ENCODE results near the gene CHCHD3.

Gene CHCHD3

DNA sequence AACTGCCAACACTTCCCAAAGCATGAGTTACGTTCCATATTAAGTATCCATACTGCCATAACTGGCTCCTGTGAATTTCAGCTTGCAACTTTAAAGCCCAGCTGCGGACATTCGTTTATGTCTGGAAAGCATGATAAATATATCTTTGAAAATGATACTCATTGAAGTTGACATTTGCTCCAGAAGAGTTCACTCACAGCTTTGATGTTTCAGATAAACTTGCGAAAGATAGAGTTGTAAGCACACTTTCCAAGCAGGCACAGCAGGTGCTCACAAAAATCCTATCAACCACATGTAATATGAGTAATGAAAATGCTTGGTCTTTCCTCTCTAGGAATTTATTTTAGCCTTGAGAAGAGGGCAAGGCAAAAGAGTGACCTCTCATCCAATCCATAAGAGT is 4.5 kb downstream of the CHCHD3 start:
- DNase-seq (ENCODE audit: low read depth) = no peak

DNA sequence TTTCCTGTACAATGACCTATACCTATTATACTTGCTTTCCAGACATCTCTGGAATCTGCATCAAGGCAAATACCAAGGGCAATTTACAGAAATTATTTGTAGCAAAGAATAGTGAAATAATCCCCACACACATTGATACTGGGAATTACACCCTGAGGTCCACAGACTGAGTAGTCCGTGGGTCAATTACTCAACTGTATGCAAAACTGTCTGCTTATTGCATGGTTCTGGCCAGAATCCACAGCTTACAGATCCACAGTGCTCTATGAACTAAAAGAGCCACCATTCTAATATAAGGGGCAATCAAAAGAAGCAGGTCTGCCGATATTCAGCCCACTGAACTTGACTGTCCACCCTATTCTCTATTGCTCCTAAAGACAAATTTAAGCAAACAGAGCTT is 5.7 kb downstream of the CHCHD3 start:
- no peak for DNase-seq (ENCODE audit: low read depth)

DNA sequence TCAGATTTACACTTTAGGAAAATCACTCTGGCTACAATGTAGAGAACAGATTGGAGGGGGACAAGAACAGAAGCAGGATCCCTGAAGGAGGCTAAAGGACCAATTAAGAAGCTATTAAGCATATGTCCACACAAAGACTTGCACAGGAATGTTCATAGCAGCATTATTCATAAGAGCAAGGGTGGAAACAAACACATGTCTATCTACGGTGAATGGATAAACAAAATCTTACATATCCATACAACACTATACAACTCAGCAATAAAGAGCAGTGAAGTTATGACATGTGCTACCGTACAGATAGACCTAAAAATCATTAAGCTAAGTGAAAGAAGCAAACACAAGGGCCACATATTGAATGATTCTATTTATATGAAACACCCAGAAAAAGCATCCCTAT is 10.4 kb downstream of the CHCHD3 start:
- no peak for DNase-seq (ENCODE audit: low read depth)

DNA sequence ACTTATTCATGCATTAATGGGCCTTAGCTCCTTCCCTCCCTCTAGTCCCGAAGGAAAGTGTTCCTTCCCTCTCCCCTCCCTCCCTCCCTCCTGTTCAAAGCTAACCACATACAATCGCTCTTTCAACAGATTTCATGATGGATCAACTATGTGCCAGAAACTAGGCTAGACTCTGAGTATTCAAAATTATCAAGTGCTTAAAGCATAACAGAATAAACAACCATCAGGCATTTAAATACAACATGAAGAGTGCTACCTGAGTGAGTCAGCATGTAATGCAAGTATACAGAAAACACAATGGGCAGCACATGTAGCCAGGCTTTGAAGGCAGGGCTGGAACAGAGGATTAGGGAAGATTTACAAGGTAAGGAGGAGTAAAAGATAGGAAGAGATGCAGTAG is 11.3 kb downstream of the CHCHD3 start:
- DNase-seq (ENCODE audit: low read depth) = no peak

DNA sequence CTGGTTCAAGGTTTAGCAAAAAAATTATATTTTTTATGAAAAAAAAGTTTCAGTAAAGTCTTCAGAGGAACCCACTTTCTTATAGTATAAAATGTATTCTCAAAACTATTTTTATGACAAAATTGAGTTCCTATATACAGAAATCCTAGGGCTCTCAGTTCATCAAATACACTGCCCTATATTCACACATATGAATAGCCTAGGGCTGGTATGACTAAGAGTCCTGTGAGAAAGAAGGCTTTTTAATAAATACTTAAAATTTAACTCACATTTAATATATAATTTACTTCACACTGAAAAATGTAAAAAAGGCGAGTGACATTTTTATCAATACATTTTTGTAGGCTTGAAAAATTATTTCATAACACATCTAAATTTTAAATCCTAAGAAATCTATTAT is 16.6 kb downstream of the CHCHD3 start:
- DNase-seq (ENCODE audit: low read depth) = no peak

DNA sequence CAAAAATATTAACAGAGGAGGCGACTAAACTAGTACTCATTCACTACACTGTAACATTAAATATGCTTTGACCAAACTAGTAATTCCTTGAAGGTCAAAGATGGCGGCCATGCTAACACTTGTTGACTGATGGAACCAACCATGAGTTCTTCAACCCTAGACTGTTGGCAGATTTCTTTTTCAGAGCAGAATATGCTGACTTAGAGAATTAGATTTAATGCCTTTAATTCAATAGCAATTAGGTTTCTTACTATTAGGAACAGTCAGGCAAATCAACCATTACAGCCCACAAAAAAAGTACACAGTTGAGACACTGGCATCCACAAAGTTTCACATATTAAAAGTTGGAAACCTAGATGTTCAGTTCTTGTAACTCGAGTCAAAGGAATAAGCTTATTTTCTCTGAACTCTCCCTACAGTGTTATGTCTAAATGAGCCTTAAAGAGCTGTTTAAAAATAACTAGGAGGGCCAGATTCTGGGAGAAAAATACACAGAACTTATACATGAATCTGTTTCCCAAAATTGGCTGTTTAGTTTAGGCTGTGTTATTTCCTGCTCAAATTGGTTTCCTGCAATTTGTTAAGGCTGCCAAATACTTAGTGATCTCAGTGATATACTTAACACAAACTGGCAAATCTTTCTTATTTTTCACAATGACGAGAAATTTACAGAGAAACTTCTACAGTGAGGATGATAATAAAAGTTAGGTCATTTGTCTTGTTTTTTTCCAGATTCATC is 17.6 kb downstream of the CHCHD3 start:
- DNase-seq (ENCODE audit: low read depth) = no peak

DNA sequence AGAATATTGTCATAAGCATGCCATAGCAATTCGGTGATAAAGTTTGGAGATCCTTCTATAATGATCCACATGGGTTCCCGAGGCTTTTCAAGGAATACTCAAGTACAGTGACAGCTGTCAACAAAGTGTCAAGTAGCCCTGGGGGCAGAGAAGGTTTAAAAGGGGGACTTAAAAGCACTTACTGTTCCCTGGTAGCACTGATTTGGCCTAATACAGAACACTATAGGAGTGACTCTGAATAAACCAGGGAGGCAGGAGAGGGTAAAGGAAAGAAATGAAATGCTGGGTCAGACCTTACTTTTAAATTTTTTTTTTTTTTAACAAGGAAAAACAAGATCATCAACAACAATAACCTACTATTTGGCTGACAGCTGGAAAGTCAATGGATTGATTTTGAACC is 20.1 kb downstream of the CHCHD3 start:
- no peak for DNase-seq (ENCODE audit: low read depth)

DNA sequence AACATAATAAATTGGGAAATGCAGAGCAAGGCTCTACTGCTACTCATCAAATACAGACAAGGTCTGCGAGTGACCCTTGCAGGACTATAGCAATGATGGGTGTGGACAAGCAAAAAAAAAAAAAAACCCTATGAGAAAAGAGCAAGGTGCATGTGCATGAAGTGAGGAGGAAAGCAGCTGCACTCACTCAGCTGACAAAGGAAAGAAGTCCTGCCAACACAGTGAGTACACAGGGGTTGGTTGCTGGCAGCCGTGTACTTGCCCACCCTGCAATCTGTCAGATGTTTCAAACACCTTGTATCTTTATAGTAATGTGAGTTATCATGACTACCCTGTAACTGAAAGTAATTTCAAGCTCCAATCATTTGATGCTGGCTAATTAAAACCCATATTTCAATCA is 20.5 kb downstream of the CHCHD3 start:
- DNase-seq (ENCODE audit: low read depth) = no peak

DNA sequence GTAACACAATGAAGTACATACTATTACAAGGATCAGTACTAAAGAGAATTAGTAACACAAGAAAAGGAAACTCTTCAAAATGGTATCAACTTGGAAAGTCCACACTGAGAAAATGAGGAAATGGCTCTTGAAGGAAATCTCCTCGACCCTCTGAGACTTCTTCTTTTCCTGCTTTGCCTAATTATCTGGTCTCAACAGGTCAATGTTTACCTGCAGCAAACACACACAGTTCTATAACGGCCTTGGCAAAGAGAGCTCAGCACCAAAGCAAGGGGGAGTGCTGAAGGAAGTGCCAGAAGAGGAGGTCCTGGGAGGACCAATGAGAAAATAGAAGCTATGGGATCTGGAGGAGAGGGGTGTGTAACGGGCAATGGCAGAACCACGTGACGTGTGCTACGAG is 21.9 kb downstream of the CHCHD3 start:
- DNase-seq (ENCODE audit: low read depth) = no peak

DNA sequence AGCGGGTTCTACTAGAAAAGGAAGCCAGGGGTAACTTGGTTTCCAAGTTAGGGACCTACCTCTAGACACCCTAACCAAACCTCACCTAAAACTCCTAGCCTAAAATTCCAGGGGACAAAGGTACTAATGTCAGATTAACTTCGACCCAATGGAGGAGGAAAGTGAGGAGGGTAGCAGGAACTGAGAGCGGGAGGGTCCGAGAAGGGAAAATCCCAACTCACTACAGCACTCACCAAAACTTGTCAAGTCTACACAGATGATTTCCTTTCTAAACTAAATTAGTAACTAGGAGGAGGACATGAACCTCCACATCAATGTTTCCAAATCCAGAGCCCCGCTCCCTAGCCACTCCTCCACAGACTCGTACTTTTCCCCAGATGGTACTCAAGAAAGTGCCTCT is 22.6 kb downstream of the CHCHD3 start:
- no peak for DNase-seq (ENCODE audit: low read depth)

DNA sequence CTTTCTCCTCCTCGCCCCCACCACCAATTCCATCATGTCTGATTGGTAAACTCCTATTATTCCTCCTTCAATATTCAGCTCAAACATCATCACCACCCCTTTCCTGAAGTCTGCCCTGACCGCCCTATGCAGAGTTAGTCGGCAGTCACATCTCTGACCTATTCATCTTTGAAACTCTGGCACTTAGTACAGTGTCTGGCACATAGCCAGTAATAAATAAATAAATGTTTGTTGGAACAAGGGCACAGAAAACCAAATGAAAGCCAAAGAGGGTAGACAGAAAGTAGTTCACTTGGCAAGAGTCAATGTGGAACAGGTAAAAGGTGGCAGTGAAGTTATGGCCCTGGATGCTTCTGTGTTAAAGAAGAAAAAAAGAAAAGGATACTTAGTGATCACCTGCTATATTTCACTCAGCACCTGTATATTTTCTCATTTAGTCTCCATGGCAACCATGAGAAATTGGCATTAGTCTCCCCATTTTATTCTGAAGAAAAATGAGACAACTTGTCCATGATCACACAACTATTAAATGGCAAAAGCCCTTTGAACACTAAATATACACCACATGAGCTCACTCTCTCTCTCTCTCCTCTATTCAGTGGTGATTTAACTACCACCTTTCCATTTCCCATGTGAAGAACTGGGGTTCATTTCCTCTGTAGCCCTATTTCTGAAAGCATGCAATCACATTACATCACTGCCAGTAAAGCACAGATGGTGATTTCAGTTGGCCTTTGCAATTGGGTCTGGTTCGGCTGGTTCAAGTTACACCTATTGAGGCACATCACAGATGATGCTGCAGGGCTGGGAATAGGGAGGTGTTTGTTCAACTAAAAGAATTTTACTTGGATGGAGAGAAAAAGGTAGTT is 25.3 kb downstream of the CHCHD3 start:
- no peak for DNase-seq (ENCODE audit: low read depth)

DNA sequence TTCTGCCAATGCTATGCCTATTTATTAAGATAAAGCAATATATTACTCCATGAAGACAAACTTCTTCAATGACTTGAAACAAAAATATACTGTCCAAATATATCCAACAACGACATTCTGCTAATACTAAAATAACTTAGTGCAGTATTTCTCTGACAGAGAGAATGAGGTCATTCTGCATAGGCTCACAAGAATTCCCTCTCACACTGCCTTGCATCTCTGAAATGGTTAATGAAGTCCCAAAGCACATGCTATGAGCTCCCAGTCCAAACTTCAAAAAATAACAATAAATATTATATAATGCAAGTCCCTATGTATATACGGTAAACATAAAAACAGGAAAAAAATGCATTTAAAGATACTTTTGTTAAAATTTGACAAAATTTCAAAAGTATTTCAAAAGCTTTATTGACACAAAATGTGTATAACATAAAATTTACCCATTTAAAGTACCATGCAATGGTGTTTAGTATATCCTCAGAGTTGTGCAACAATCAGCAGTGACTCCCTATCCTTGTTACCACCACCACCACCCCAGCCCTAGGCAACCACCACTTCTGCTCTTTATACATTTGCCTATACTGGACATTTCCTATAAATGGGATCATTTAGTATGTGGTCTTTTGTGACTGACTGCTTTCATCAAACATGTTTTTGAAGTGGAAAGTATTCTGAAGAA is 27.6 kb downstream of the CHCHD3 start:
- DNase-seq (ENCODE audit: low read depth) = no peak

DNA sequence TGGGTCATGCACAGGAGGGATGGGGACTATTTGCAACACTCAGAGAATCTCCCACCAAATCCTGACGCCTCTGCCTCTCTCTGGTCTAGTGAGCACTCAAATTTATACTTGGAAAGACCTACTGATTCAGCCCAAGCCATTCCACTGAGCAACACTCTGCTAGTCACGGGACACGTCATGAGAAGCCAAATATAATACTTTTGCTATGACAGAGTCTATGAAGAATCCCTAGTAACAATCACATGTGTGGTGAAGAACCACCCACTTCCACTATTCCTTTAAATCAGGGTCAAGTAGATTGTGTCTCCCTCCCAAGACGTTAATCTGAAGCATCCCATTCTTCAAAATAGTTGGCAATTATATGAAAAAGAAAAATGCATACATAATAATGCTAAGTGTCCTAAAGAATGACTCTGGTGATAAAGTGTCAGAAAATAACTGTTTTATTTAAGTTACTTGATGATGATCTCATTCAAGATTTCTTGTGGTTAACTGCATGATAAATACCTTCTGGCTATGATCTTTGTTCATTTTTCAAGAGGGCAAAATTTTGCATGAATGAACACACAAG is 28.5 kb downstream of the CHCHD3 start:
- DNase-seq (ENCODE audit: low read depth) = no peak

DNA sequence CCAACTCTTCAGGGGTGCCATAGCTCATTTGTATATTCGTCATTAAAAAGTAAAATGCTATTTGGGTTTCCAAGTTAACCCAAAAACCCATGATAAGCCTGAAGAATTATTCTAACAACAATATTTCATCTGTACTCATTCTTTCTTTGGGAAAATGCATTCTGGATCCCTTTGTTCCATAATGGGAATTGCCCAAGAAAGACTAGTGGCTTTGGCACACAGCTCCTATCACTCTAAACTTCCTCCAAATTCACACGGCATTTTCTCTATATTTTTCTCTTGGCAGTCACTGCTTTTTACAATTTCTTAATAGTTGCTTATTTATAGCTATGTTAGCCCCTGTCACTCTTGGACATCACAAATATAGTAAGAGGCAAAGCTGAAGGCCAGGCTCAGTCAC is 29.1 kb downstream of the CHCHD3 start:
- no peak for DNase-seq (ENCODE audit: low read depth)

DNA sequence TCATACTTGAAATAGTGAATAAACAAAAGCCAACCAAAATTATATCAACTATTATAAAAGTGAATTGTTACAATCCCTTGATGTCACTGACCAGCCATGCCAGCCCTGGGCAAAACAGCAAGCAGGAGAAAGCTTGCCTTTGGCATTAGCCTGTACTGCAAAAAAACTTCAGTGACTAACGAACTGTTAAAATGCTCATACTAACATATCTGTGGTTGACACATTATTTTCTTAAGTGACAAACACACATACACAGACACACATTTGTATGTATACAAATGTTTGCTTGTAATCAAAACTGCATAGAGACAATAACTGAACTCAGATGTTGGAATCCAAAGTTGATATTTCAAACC is 29.5 kb downstream of the CHCHD3 start:
- DNase-seq (ENCODE audit: low read depth) = no peak

DNA sequence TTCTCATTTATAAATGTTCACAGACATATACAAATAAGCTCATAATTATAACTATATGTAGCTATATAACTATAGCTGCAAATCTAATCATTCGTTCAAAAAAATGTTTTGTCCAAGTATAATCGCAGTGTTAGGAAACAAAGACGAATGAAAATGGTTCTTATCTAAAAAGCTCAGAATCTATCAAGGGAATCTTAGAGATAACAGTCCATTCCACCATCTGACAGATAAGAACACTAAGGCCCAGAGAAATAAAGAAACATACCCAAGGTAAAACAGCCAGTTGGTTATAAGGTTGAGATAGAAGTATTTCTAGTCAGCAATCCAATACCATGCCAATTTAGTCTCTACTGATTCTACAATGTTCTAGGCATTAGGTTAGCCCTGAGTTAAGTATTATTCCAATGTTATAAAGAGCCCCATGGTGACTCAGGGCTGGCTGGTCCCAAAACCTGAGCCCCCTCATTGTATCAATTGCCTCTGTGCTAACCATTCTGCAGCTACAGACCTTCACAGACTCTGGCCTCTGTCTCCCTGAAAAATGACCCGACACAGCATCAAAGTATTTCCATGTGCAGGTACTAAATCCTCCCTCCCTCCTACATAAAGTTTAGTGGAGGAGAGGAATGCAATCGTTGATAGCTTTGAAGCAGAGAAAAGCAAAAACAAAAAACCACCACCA is 30.0 kb downstream of the CHCHD3 start:
- DNase-seq (ENCODE audit: low read depth) = no peak

DNA sequence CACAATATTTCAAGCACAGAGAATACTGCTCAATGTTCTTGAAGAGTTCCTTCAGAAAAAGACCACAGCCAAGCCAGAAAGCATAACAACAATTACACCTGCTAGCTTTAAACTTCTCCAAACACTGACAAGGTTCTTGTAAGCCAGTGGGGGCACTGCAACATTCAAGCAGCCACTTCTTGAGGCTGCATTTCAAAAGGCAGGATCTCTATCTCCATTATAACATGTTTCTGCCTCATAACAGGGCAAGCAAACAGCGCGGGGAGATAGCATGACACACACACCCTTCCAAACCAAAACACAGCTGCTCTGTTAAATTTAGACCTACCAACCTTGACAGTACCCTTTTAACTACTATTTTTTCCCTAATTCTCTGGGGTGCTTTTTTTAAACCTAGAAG is 30.8 kb downstream of the CHCHD3 start:
- DNase-seq (ENCODE audit: low read depth) = no peak

DNA sequence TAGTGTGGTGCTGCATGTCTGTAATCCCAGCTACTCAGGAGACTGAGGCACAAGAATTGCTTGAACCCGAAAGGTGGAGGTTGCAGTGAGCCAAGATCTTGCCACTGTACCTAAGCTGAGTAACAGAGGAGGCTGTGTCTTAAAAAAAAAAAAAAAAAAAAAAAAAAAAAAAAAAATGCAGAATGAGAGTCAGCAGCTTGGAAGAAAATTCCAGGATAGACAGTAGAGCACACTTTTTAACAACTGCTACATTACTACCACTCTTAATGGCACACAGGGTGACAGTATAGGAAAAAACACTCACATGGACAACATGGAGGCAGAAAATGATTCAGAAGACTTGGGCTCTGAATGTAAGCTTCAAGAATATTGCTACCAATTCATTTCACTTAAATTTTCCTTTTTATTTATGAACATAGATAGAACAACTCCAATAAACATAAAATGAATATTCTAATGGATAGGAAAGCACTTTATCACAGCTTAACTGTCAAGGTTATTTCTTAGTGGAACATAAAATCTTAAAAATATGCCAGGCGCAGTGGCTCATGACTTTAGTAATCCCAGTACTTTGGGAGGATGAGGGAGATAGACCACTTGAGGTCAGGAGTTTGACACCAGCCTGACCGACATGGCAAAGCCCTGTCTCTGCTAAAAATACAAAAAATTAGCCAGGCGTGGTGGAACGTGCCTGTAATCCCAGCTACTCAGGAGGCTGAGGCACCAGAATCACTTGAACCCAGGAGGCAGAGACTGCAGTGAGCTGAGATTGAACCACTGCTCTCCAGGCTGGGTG is 31.5 kb downstream of the CHCHD3 start:
- DNase-seq (ENCODE audit: low read depth) = no peak

DNA sequence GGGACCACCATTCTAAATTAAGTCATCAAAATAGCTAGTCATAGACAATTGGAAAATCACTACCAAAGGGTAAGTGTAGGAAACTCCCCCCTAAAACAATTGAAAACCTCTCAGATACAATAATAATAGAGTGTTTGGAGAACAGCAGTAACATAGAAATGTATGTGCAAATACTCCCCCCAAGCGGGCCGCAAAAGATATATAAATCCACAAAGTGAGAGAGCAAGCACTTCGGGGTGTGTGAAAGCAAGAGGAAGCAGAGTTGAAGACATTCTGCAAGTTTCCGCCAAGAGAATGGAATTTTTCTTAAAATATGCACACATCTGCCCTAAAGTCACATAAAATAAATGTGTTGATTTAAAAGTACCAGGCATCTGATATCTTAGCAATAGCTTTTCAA is 33.3 kb downstream of the CHCHD3 start:
- no peak for DNase-seq (ENCODE audit: low read depth)

DNA sequence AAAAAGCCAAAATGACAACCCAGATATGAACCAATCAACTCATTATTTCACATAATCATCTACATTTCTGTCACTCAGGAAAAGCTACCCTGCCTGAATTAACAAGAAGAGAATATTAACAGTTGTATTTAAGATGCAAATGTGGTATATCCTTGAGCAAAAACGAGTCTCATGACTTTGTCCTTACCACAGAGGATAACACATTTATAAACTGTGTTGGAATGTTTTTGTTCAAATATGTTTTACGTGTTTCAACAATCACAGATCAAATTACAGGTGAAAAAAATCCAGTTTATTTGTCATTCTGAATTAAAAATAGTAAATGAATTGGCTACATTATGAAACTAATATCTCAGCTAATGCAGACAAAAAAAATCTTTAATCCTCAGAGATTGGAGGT is 34.6 kb downstream of the CHCHD3 start:
- DNase-seq (ENCODE audit: low read depth) = no peak

DNA sequence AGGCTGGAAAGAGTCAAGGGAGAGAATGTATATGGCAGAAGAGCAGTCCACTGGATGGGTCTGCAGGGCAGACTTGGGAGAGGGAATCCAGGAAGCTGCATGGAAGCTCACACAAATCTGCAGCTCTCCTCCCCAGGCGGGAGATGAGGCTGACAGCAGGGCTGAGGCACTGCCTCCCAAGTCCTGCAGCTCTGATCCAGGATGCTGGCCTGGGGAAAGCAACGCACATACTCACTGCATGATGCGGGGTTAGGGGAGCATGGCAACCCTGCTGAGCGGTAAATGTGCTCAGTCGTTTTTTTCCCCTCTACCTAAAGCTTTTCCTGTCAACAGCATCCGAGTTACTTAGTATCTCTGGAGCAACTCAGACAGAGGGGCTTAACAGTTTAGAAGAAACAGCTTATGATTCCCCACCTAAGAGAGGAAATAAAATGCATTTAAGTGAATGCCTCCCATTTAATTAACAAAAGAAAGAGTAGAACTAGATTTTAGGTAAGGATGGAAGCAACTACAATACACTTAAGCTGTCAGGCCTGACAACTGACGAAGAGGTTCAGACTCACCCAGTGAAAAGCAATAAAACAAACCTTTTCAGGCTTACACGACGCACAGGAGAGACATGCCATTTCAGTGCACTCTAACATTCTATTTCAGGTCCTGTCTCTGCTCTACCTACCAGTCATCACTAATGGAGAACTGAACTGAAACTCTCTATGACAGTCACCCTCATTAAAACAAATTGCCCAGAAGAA is 37.0 kb downstream of the CHCHD3 start:
- no peak for DNase-seq (ENCODE audit: low read depth)

Data from stimulated activated CD8-positive, alpha-beta memory T cell treated with anti-CD3 and anti-CD28 coated beads, Interleukin-7, amount 100 ng/mL, for 24 hours (primary cell).